Measurements from ENCODE around the gene PBX3.
A peak's percentile ranks its signal among the peaks of the same experiment; 100 is the strongest.

The PBX3 gene

GRCh38 chr9:125747053-125747764 is at the start of gene PBX3:
TSS of gene PBX3 (plus strand) at chr9:125747373.
- H3K4me3 ChIP-seq (ENCODE audit: insufficient read length, low read depth) = peak within 1 kb of the TSS; percentile 93
- peaks cover 19% of the 10 kb centered on the region for H3K36me3 ChIP-seq (ENCODE audit: insufficient read depth, insufficient read length, low read length)
- H3K9me3 ChIP-seq (ENCODE audit: insufficient read depth, low read length) = no peaks in the 10 kb centered on the region
- no peaks in the 10 kb centered on the region for H3K4me1 ChIP-seq (ENCODE audit: insufficient read depth, insufficient read length)
- peaks cover 4% of the 10 kb centered on the region for H3K27me3 ChIP-seq (ENCODE audit: insufficient read depth, insufficient read length)
- no peak for DNase-seq (ENCODE audit: low read depth, low spot score)
- peak within 1 kb of the TSS; percentile 91 for H3K9ac ChIP-seq (ENCODE audit: insufficient read length, low read depth)
- no peak for TF ChIP-seq YY1 (IDR thresholded peaks at IDR 0.05; ENCODE audit: insufficient read depth, insufficient read length)
- TF ChIP-seq ZNF274 (IDR thresholded peaks at IDR 0.05; ENCODE audit: low read depth, low read length) = no peak
- TF ChIP-seq SUZ12 (IDR thresholded peaks at IDR 0.05; ENCODE audit: extremely low read depth, insufficient read depth, insufficient read length) = no peak

GRCh38 chr9:125699870-125700269 is 47.3 kb upstream of the PBX3 start:
- no peak for TF ChIP-seq SUZ12 (IDR thresholded peaks at IDR 0.05; ENCODE audit: extremely low read depth, insufficient read depth, insufficient read length)
- no peak for TF ChIP-seq YY1 (IDR thresholded peaks at IDR 0.05; ENCODE audit: insufficient read depth, insufficient read length)
- TF ChIP-seq ZNF274 (IDR thresholded peaks at IDR 0.05; ENCODE audit: low read depth, low read length) = no peak
- peaks cover 17% of the 10 kb centered on the region for H3K36me3 ChIP-seq (ENCODE audit: insufficient read depth, insufficient read length, low read length)
- peaks cover 3% of the 10 kb centered on the region for H3K4me1 ChIP-seq (ENCODE audit: insufficient read depth, insufficient read length)
- no peak overlapping the region for H3K4me3 ChIP-seq (ENCODE audit: insufficient read length, low read depth)
- no peak overlapping the region for H3K9ac ChIP-seq (ENCODE audit: insufficient read length, low read depth)
- no peaks in the 10 kb centered on the region for H3K27me3 ChIP-seq (ENCODE audit: insufficient read depth, insufficient read length)
- no peaks in the 10 kb centered on the region for H3K9me3 ChIP-seq (ENCODE audit: insufficient read depth, low read length)
- DNase-seq (ENCODE audit: low read depth, low spot score) = no peak

GRCh38 chr9:125700791-125701190 is 46.4 kb upstream of the PBX3 start:
- H3K9me3 ChIP-seq (ENCODE audit: insufficient read depth, low read length) = no peaks in the 10 kb centered on the region
- DNase-seq (ENCODE audit: low read depth, low spot score) = peak; percentile 38
- TF ChIP-seq ZNF274 (IDR thresholded peaks at IDR 0.05; ENCODE audit: low read depth, low read length) (no peak), YY1 (IDR thresholded peaks at IDR 0.05; ENCODE audit: insufficient read depth, insufficient read length) (no peak), SUZ12 (IDR thresholded peaks at IDR 0.05; ENCODE audit: extremely low read depth, insufficient read depth, insufficient read length) (no peak)

GRCh38 chr9:125701351-125701750 is 45.8 kb upstream of the PBX3 start:
- H3K9me3 ChIP-seq (ENCODE audit: insufficient read depth, low read length) = no peaks in the 10 kb centered on the region
- H3K36me3 ChIP-seq (ENCODE audit: insufficient read depth, insufficient read length, low read length) = peaks cover 20% of the 10 kb centered on the region
- H3K27me3 ChIP-seq (ENCODE audit: insufficient read depth, insufficient read length) = no peaks in the 10 kb centered on the region
- H3K4me1 ChIP-seq (ENCODE audit: insufficient read depth, insufficient read length) = peaks cover 3% of the 10 kb centered on the region
- TF ChIP-seq SUZ12 (IDR thresholded peaks at IDR 0.05; ENCODE audit: extremely low read depth, insufficient read depth, insufficient read length) = no peak
- TF ChIP-seq ZNF274 (IDR thresholded peaks at IDR 0.05; ENCODE audit: low read depth, low read length) = no peak
- no peak for TF ChIP-seq YY1 (IDR thresholded peaks at IDR 0.05; ENCODE audit: insufficient read depth, insufficient read length)
- H3K9ac ChIP-seq (ENCODE audit: insufficient read length, low read depth) = no peak overlapping the region
- DNase-seq (ENCODE audit: low read depth, low spot score) = peak; percentile 63
- H3K4me3 ChIP-seq (ENCODE audit: insufficient read length, low read depth) = no peak overlapping the region

More at GRCh38 chr9:125700791-125701190, 46.4 kb upstream of the PBX3 start:
- Histone ChIP-seq H3K4me1 (ENCODE audit: insufficient read depth, insufficient read length) (peaks cover 3% of the 10 kb centered on the region), H3K36me3 (ENCODE audit: insufficient read depth, insufficient read length, low read length) (peaks cover 20% of the 10 kb centered on the region), H3K9ac (ENCODE audit: insufficient read length, low read depth) (no peak overlapping the region), H3K27me3 (ENCODE audit: insufficient read depth, insufficient read length) (no peaks in the 10 kb centered on the region), H3K4me3 (ENCODE audit: insufficient read length, low read depth) (no peak overlapping the region)

- no peaks in the 10 kb centered on the region for H3K9me3 ChIP-seq (ENCODE audit: insufficient read depth, low read length)
- DNase-seq (ENCODE audit: low read depth, low spot score) = no peak
- H3K4me1 ChIP-seq (ENCODE audit: insufficient read depth, insufficient read length) = peaks cover 3% of the 10 kb centered on the region
- no peak overlapping the region for H3K9ac ChIP-seq (ENCODE audit: insufficient read length, low read depth)
- H3K27me3 ChIP-seq (ENCODE audit: insufficient read depth, insufficient read length) = no peaks in the 10 kb centered on the region
- peaks cover 20% of the 10 kb centered on the region for H3K36me3 ChIP-seq (ENCODE audit: insufficient read depth, insufficient read length, low read length)
- H3K4me3 ChIP-seq (ENCODE audit: insufficient read length, low read depth) = no peak overlapping the region
- TF ChIP-seq SUZ12 (IDR thresholded peaks at IDR 0.05; ENCODE audit: extremely low read depth, insufficient read depth, insufficient read length) (no peak), YY1 (IDR thresholded peaks at IDR 0.05; ENCODE audit: insufficient read depth, insufficient read length) (no peak), ZNF274 (IDR thresholded peaks at IDR 0.05; ENCODE audit: low read depth, low read length) (no peak)
These were observed 43.5 kb upstream of the PBX3 start for GRCh38 chr9:125703662-125704061.

- H3K4me1 ChIP-seq (ENCODE audit: insufficient read depth, insufficient read length) = peaks cover 1% of the 10 kb centered on the region
- no peak for DNase-seq (ENCODE audit: low read depth, low spot score)
- peaks cover 20% of the 10 kb centered on the region for H3K36me3 ChIP-seq (ENCODE audit: insufficient read depth, insufficient read length, low read length)
- H3K9me3 ChIP-seq (ENCODE audit: insufficient read depth, low read length) = no peaks in the 10 kb centered on the region
- no peak for TF ChIP-seq ZNF274 (IDR thresholded peaks at IDR 0.05; ENCODE audit: low read depth, low read length)
- TF ChIP-seq YY1 (IDR thresholded peaks at IDR 0.05; ENCODE audit: insufficient read depth, insufficient read length) = no peak
- TF ChIP-seq SUZ12 (IDR thresholded peaks at IDR 0.05; ENCODE audit: extremely low read depth, insufficient read depth, insufficient read length) = no peak
- no peaks in the 10 kb centered on the region for H3K27me3 ChIP-seq (ENCODE audit: insufficient read depth, insufficient read length)
- H3K9ac ChIP-seq (ENCODE audit: insufficient read length, low read depth) = peak overlapping the region; percentile 95
- peak overlapping the region; percentile 91 for H3K4me3 ChIP-seq (ENCODE audit: insufficient read length, low read depth)
These were observed 41.3 kb upstream of the PBX3 start for GRCh38 chr9:125705893-125706292.

- peak; percentile 95 for DNase-seq (ENCODE audit: low read depth, low spot score)
- TF ChIP-seq YY1 (IDR thresholded peaks at IDR 0.05; ENCODE audit: insufficient read depth, insufficient read length) (no peak), SUZ12 (IDR thresholded peaks at IDR 0.05; ENCODE audit: extremely low read depth, insufficient read depth, insufficient read length) (no peak), ZNF274 (IDR thresholded peaks at IDR 0.05; ENCODE audit: low read depth, low read length) (no peak)
- Histone ChIP-seq H3K9me3 (ENCODE audit: insufficient read depth, low read length) (no peaks in the 10 kb centered on the region), H3K4me1 (ENCODE audit: insufficient read depth, insufficient read length) (no peaks in the 10 kb centered on the region), H3K36me3 (ENCODE audit: insufficient read depth, insufficient read length, low read length) (peaks cover 20% of the 10 kb centered on the region), H3K27me3 (ENCODE audit: insufficient read depth, insufficient read length) (no peaks in the 10 kb centered on the region), H3K9ac (ENCODE audit: insufficient read length, low read depth) (peak within 1 kb of the TSS; percentile 95), H3K4me3 (ENCODE audit: insufficient read length, low read depth) (peak within 1 kb of the TSS; percentile 91)
These were observed 40.3 kb upstream of the PBX3 start, which contains the start of gene MAPKAP1 for GRCh38 chr9:125706651-125707471. TSS of gene MAPKAP1 (minus strand) at chr9:125707208. CDS start at chr9:125672574, 34,634 bp downstream.

Measured in NT2/D1 (cell line).